IMR-90 (cell line): ENCODE results near the gene FADS2. TPM values are rescaled to one million over a fixed set of nuclear protein-coding genes. Genes with fewer than 3 reads are reported as not detected.

Source experiments
- ATAC-seq: fragments of 200-7000 bp; cut with Tn5 transposase; 2 replicates; pipeline ENCODE4 v1.9.1; 2020; ENCODE audit warnings: low read depth, mild to moderate bottlenecking, moderate library complexity
- BruUV-seq: library from RNA; stranded (reverse); fragments of 400-500 nt; replicated peaks from 2 replicates; lab custom pipeline; 2021; lab: Mats Ljungman, UMichigan
- CTCF ChIA-PET: fragments of 300-600 bp; formaldehyde crosslinking; extraction: SDS; loops from one replicate; lab custom pipeline; 2021; ENCODE audit warnings: antibody characterized with exemption; lab: Yijun Ruan, JAX
- POLR2A ChIA-PET: fragments of 300-600 bp; sonication (Branson Sonifier 250); formaldehyde crosslinking; loops from one replicate; lab custom pipeline; 2022; ENCODE audit warnings: antibody characterized with exemption; ENCODE audit not compliant: unreplicated experiment; lab: Charles Lee
- DNase-seq: peaks from one replicate; pipeline ENCODE4 v3.0.0; 2013
- H2AFZ ChIP-seq: replicated peaks from 2 replicates; pipeline ENCODE3; 2013; ENCODE audit warnings: low read length, mild to moderate bottlenecking; ENCODE audit not compliant: poor library complexity
- H2AK5ac ChIP-seq: 2 replicates; pipeline ENCODE4 v1.6.1; 2013; ENCODE audit warnings: low read depth, low read length, inconsistent platforms
- H2AK9ac ChIP-seq: replicated peaks from 2 replicates; pipeline ENCODE3; 2013; ENCODE audit warnings: mild to moderate bottlenecking, low read depth, low read length, moderate library complexity; ENCODE audit not compliant: poor library complexity
- H2BK120ac ChIP-seq: 2 replicates; pipeline ENCODE4 v1.6.1; 2013; ENCODE audit warnings: low read depth, low read length, inconsistent platforms
- H2BK15ac ChIP-seq: 3 replicates; pipeline ENCODE4 v1.6.1; 2013; ENCODE audit warnings: low read depth, low read length, inconsistent platforms
- H2BK20ac ChIP-seq: 2 replicates; pipeline ENCODE4 v1.6.1; 2013; ENCODE audit warnings: low read depth, mild to moderate bottlenecking, inconsistent platforms, low read length, moderate library complexity
- H2BK5ac ChIP-seq: 2 replicates; pipeline ENCODE4 v1.6.1; 2013; ENCODE audit warnings: mild to moderate bottlenecking, low read depth, low read length, inconsistent platforms; ENCODE audit not compliant: poor library complexity, severe bottlenecking
- H3K14ac ChIP-seq: replicated peaks from 2 replicates; pipeline ENCODE4 v1.6.1; 2013; ENCODE audit warnings: low read depth, low read length, inconsistent platforms
- H3K18ac ChIP-seq: 2 replicates; pipeline ENCODE4 v1.6.1; 2013; ENCODE audit warnings: low read depth, low read length, control low read depth
- H3K23ac ChIP-seq: 2 replicates; pipeline ENCODE4 v1.6.1; 2013; ENCODE audit warnings: low read depth, low read length, inconsistent platforms
- H3K27ac ChIP-seq: 2 replicates; pipeline ENCODE4 v1.5.1; 2013; ENCODE audit warnings: mild to moderate bottlenecking, control low read depth, low read length; ENCODE audit not compliant: insufficient read depth
- H3K27me3 ChIP-seq: 2 replicates; pipeline ENCODE4 v1.6.1; 2013; ENCODE audit warnings: low read length; ENCODE audit not compliant: control insufficient read depth, insufficient read depth
- H3K36me3 ChIP-seq: 2 replicates; pipeline ENCODE4 v1.6.1; 2013; ENCODE audit warnings: low read length, mixed read lengths; ENCODE audit not compliant: control insufficient read depth, insufficient read depth
- H3K4ac ChIP-seq: 2 replicates; pipeline ENCODE4 v1.6.1; 2013; ENCODE audit warnings: low read depth, low read length, inconsistent platforms
- H3K4me1 ChIP-seq: 2 replicates; pipeline ENCODE4 v1.6.1; 2013; ENCODE audit warnings: low read length, mixed read lengths; ENCODE audit not compliant: control insufficient read depth, insufficient read depth
- H3K4me2 ChIP-seq: 2 replicates; pipeline ENCODE4 v1.6.1; 2013; ENCODE audit warnings: low read depth, mild to moderate bottlenecking, control low read depth, low read length, moderate library complexity
- H3K4me3 ChIP-seq: 2 replicates; pipeline ENCODE4 v1.5.1; 2013; ENCODE audit warnings: low read depth, mild to moderate bottlenecking, control low read depth, low read length, moderate library complexity; ENCODE audit not compliant: insufficient read depth
- H3K56ac ChIP-seq: 2 replicates; pipeline ENCODE4 v1.6.1; 2013; ENCODE audit warnings: low read length, inconsistent platforms; ENCODE audit not compliant: insufficient read depth; ENCODE audit errors: extremely low read depth
- H3K79me1 ChIP-seq, 2 experiments: 2 replicates each; pipeline ENCODE4 v1.6.1; 2013; ENCODE audit warnings: low read length in 2 of 2, inconsistent platforms in 1 of 2, low read depth in 1 of 2
- H3K9ac ChIP-seq: 2 replicates; pipeline ENCODE4 v1.6.1; 2013; ENCODE audit warnings: low read depth, low read length, control low read depth
- H3K9me1 ChIP-seq: 2 replicates; pipeline ENCODE4 v1.6.1; 2013; ENCODE audit warnings: low read length, inconsistent platforms; ENCODE audit not compliant: insufficient read depth
- H3K9me3 ChIP-seq: 2 replicates; pipeline ENCODE4 v1.6.1; 2013; ENCODE audit warnings: low read length; ENCODE audit not compliant: control insufficient read depth, insufficient read depth
- H4K20me1 ChIP-seq: 2 replicates; pipeline ENCODE4 v1.6.1; 2013; ENCODE audit warnings: low read length, inconsistent platforms; ENCODE audit not compliant: insufficient read depth
- H4K5ac ChIP-seq: 2 replicates; pipeline ENCODE4 v1.6.1; 2013; ENCODE audit warnings: mild to moderate bottlenecking, low read depth, low read length, control low read depth
- H4K8ac ChIP-seq, 2 experiments: 2 replicates each; pipeline ENCODE4 v1.6.1; 2013; ENCODE audit warnings: low read depth in 2 of 2, low read length in 2 of 2, control low read depth in 1 of 2, inconsistent platforms in 1 of 2
- H4K91ac ChIP-seq: 2 replicates; pipeline ENCODE4 v1.6.1; 2013; ENCODE audit warnings: low read depth, low read length, inconsistent platforms; ENCODE audit not compliant: insufficient read depth
- BHLHE40 ChIP-seq: fragments of 150-350 bp; IDR thresholded peaks from 2 replicates; pipeline ENCODE4 v1.6.1; 2016; ENCODE audit warnings: mild to moderate bottlenecking, low read depth, low read length
- CEBPB ChIP-seq: IDR thresholded peaks from 2 replicates; pipeline ENCODE4 v1.6.1; 2012; ENCODE audit warnings: low read depth, low read length, improper control_type of control experiment
- CTCF ChIP-seq: conservative IDR thresholded peaks from 2 replicates; pipeline ENCODE4 v1.5.1; 2012; ENCODE audit warnings: mild to moderate bottlenecking, low read depth, low read length, improper control_type of control experiment
- ELK1 ChIP-seq: fragments of 150-350 bp; IDR thresholded peaks from 2 replicates; pipeline ENCODE4 v1.6.1; 2016; ENCODE audit warnings: low read depth, mild to moderate bottlenecking, low read length, moderate library complexity, borderline replicate concordance
- MAFK ChIP-seq: IDR thresholded peaks from 2 replicates; pipeline ENCODE4 v1.6.1; 2012; ENCODE audit warnings: low read depth, low read length, improper control_type of control experiment
- MAZ ChIP-seq: IDR thresholded peaks from 2 replicates; pipeline ENCODE4 v1.6.1; 2012; ENCODE audit warnings: low read depth, mild to moderate bottlenecking, low read length, improper control_type of control experiment, moderate library complexity, borderline replicate concordance
- NFE2L2 ChIP-seq: fragments of 150-350 bp; IDR thresholded peaks from 2 replicates; pipeline ENCODE4 v1.6.1; 2016; ENCODE audit warnings: low read depth, mild to moderate bottlenecking, low read length
- POLR2A ChIP-seq: IDR thresholded peaks from 2 replicates; pipeline ENCODE4 v1.6.1; 2012; ENCODE audit warnings: mild to moderate bottlenecking, low read depth, low read length
- RAD21 ChIP-seq: IDR thresholded peaks from 2 replicates; pipeline ENCODE4 v1.6.1; 2012; ENCODE audit warnings: low read length, improper control_type of control experiment
- RFX5 ChIP-seq: IDR thresholded peaks from 2 replicates; pipeline ENCODE4 v1.8.0; 2012; ENCODE audit warnings: low read depth, mild to moderate bottlenecking, low read length, moderate library complexity
- WGBS, 2 experiments: methylation state at CpG; one replicate each; pipeline versions ENCODE4 v1.1.5 to v1.1.7; 2013; ENCODE audit warnings: missing lambda C conversion rate in 2 of 2; ENCODE audit not compliant: insufficient read length in 1 of 2; ENCODE audit errors: extremely low coverage in 2 of 2; 5-methylcytosine and 5-hydroxymethylcytosine counted together
- dilution Hi-C: fragments of 300-500 bp; cut with HindIII; formaldehyde crosslinking; loops from one replicate; pipeline ENCODE4 v1.14.3; 2018; ENCODE audit warnings: low sequenced_read_pairs; ENCODE audit not compliant: unreplicated experiment
- in situ Hi-C: fragments of 300-500 bp; cut with MboI; formaldehyde crosslinking; loops from 3 replicates; pipeline ENCODE4 v1.14.3; 2019; ENCODE audit warnings: low sequenced_read_pairs, inconsistent platforms, mixed read lengths
- intact Hi-C: fragments of 100-400 bp; cut with micrococcal nuclease; formaldehyde crosslinking; loops from 2 replicates; pipeline ENCODE4 v1.10.0; 2022
- polyA plus RNA-seq, 3 experiments: library from polyadenylated mRNA; depleted of rRNA; stranded (reverse); fragments of >200 nt; gene quantifications; 2 replicates each; pipeline ENCODE4 v1.2.3, GENCODE V29; 2012; ENCODE audit warnings: low replicate concordance in 1 of 3
- total RNA-seq: library from RNA; depleted of rRNA; stranded (reverse); fragments of >200 nt; gene quantifications from 2 replicates; pipeline ENCODE4 v1.2.3, GENCODE V29; 2012

FADS2 gene
- total and polyA plus RNA-seq, 2 of the 4 experiments (the other 2 are of a cell fraction): 33.3 to 88.4 TPM

GRCh38 chr11:61832754-61833153 is 4.7 kb downstream of the FADS2 start:
- Histone ChIP-seq H2AK9ac (no peak overlapping the region), H3K4me3 (no peak overlapping the region), H3K27me3 (no peaks in the 10 kb centered on the region), H3K18ac (no peak overlapping the region), H3K4ac (no peak overlapping the region), H2BK5ac (no peak overlapping the region), H2BK20ac (no peak overlapping the region), H3K36me3 (peaks cover 4% of the 10 kb centered on the region; the same call in 1 of the 2 replicates), H3K79me1 (peaks cover 20 to 87% of the 10 kb centered on the region in 2 experiments), H2BK15ac (no peak overlapping the region), H3K23ac (no peak overlapping the region), H2AK5ac (no peak overlapping the region), H4K91ac (no peak overlapping the region), H2BK120ac (no peak overlapping the region), H3K9me3 (no peaks in the 10 kb centered on the region), H3K9ac (no peak overlapping the region), H3K27ac (no peak overlapping the region), H3K56ac (no peak overlapping the region), H3K4me1 (peaks cover 15% of the 10 kb centered on the region; the same call in 1 of the 2 replicates), H3K14ac (no peak overlapping the region), H4K8ac (no peak overlapping the region), H4K5ac (no peak overlapping the region), H3K4me2 (no peak overlapping the region), H2AFZ (no peak overlapping the region), H4K20me1 (peaks cover 50% of the 10 kb centered on the region; the same call in 1 of the 2 replicates), H3K9me1 (peaks cover 24% of the 10 kb centered on the region)
- BruUV-seq: no TSS peak
- ChIA-PET POLR2A (no interaction called here), CTCF (interaction anchor here (1.4 kb wide), 1 partner anchor 275 kb away, joined by 3 read pairs; no protein-coding TSS in a partner anchor)
- intact Hi-C loops: no loop called here
- in situ Hi-C loops: no loop called here
- DNase-seq: no peak
- whole genome bisulfite sequencing, 2 experiments: 90% methylated on average over 2 of the region's 7 CpGs; no CpG with 5 or more reads in 1 of the 2 experiments
- TF ChIP-seq NFE2L2 (no peak), POLR2A (no peak), MAZ (no peak), BHLHE40 (no peak), RFX5 (no peak), RAD21 (no peak), MAFK (no peak), CTCF (no peak), ELK1 (no peak), CEBPB (no peak)
- no peak for ATAC-seq
- dilution Hi-C loops: no loop called here
